Measurements from ENCODE around the gene GALNTL6.
"Not testable (repeated sequence)": the region's sequence is repeated elsewhere in the genome, so short reads cannot be mapped to it uniquely, and the experiment has no call there.

Gene GALNTL6

DNA sequence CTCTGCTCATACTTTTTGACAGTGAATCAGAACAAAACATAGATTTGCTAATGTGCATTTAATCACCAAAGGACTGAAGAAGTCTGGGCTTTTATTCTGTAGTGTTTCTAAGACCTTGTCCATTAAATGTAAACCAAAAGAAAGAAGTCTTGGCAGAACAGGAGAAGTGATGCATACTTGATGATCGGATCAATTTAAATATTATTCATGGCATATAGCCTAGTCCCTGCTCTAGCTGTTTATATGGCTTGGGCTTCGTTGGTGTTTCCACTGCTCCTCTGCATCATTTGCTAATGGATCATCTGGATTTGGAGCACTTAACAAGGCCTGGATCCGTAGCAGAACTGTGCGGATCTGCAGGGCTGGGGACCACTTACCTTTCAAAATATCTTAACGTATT is 566.6 kb downstream of the GALNTL6 start:
- no peak for DNase-seq (ENCODE audit: low read depth in 2 of 2)

DNA sequence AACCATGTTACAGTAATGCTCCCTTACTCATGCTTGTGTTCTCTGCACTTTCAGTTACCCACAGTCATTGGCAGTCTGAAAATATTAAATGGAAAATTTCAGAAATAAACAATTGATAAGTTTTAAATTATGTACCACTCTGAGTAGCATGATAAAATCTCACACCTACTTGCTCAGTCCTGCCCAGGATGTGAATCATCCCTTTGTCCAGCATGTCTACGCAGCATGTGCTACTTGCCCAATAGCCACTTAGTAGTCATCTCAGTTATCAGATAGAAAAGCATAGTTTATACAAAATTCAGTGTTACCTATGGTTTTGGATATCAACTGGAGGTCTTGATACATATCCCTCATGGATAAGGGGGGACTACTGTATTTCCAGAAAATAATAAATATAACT is 577.1 kb downstream of the GALNTL6 start:
- DNase-seq (ENCODE audit: low read depth in 2 of 2) = no peak

DNA sequence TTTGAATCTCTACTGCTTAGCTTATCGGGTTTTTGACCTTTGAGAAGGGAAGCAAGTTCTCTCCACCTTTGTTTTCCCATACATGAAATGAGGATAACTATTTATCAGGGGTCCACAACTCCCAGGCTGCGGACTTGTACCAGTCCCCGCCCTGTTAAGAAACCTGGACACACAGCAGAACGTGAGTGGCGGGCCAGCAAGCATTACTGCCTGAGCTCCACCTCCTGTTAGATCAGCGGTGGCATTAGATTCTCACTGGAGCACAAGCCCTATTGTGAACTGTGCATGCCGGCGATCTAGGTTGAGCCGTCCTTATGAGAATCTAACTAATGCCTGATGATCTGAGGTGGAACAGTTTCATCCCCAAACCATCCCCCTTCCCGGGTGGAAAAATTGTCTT is 579.5 kb downstream of the GALNTL6 start:
- DNase-seq (ENCODE audit: low read depth in 2 of 2) = no peak

DNA sequence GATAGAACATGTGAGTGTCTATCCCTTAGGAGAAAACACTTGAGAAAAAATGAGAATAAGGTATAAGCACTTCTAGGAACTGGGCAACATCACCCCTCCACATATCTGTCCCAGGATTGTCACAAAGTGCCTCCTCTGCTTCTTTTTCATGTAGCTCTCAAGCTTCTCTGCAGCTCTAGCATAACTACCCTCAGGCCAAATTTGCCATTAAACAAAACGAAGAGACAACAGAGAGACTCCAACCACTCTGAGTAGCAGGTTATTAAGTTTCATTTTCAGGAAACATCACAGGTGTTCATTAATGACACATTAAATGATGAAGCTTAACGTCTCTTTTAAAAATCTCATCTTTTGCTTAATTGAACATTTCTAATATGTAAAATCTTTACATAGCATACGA is 580.0 kb downstream of the GALNTL6 start:
- DNase-seq (ENCODE audit: low read depth in 2 of 2) = no peak

DNA sequence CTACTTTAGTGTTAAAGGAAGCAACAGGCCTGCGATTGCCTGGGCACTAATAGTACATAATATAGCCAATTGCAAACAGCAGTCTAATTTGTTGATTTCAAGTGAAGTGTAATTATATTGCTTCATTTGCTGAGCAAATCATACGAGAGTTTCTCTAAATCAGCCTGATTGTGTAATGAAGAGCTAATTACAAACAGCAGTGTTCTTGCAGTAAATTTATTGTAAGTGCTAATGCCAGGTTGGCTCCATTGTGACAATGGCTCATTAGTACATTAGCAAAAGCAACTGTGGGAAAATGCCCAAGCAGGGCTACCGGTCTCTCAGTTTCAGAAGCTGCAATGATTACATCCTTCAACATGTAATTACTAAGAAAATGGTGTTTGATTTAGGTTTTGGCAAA is 591.5 kb downstream of the GALNTL6 start:
- no peak for DNase-seq (ENCODE audit: low read depth in 2 of 2)

DNA sequence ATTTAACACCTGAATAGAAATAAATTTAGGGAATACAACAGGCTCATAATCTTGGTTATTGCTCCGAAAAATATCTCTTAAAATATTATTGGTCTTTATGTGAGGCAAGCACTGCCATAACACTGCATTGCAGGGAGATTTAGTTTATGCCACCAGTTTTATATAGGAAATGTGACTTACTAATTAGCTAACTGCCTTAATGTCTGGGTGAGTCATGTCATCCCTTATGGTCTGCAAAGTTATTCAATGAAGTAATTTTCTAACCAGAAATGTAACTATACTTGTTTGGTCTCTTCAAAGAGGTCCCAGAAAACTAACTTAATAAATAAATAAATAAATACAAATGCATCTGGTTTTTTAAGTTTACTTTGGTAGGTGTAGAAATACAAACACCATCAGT is 597.2 kb downstream of the GALNTL6 start:
- DNase-seq (ENCODE audit: low read depth in 2 of 2) = no peak

DNA sequence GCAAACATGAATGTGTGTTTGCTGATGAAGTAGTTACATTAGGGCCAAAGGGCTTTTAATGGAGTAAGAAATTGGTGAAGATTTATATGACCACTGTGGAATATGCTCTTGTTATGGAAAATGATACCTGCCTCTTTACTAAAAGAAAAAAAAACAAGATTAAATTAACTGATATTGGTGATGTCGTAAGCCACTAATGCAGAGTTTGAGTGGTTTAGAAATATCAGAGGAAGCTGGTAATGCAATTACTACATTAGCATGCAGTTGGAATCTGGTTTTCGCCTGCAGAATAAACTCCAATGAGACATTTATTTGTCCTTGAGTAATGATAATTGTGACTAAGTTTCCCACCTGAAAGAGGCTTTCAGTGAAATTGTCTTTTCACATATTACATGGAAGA is 597.9 kb downstream of the GALNTL6 start:
- no peak for DNase-seq (ENCODE audit: low read depth in 2 of 2)

DNA sequence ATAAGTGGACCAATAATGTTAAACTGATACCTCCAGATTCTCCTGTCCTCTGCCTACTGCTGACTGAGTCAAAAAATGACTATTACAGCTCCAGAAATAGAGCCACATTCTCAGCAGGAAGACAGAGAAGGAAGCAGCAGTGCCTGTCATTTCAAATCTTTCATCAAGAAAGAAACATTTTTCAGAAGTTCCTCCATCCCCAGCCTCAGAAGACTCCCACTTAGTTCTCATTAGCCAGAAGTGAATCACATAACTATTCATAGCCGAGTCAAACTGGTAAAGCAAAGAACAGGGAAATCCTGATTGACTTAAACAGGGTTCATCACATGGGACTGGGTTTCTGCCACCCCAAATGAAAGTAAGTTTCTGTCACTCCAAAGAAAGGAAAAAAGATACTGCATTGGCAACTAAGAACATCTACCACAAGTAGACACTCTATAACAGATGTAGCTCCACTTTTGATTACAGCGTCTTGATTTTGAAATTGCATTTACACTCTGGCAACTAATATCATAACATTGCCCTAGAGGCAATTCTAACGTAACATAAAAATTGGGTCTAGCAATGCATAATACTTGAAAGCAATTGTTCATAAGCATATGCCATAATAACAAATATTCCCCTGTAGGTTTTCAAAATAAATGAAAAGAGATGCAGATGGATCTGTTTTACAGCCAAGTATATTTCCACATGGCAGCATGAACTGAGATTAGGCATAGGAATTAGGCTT is 599.8 kb downstream of the GALNTL6 start:
- DNase-seq (ENCODE audit: low read depth in 2 of 2) = no peak

DNA sequence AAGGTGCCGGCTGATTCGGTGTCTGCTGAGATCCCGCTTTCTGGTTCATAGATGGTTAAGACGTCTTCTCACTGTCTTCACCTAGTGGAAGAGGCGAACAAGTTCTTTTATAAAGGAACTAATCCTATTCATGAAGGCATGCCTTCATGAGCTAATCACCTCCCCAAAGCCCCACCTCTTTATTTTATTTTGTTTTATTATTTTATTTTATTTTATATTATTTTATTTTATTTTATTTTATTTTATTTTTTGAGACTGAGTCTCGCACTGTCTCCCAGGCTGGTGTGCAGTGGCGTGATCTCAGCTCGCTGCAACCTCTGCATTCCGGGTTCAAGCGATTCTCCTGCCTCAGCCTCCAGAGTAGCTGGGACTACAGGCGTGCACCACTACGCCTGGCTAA is 615.8 kb downstream of the GALNTL6 start:
- not testable (repeated sequence) for DNase-seq (ENCODE audit: low read depth in 2 of 2)

DNA sequence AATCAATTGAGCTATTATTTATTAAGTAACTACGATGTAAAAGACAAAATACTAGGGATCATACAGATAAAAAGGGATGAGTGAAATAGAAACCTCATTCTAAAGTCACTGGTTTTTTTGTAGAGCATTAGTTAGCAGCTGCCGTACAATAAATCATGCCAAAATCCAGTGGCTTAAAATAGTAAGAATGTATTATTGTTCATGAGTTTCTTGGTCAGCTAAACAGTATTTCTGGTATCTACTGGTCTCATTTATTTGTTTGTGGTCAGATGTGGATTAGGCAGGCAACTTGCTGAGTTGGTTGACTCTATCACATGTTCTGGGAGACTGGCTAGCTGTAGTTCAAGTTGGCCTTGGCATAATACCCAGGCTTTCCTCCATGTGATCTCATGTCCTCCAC is 667.3 kb downstream of the GALNTL6 start:
- DNase-seq (ENCODE audit: low read depth in 2 of 2) = no peak

DNA sequence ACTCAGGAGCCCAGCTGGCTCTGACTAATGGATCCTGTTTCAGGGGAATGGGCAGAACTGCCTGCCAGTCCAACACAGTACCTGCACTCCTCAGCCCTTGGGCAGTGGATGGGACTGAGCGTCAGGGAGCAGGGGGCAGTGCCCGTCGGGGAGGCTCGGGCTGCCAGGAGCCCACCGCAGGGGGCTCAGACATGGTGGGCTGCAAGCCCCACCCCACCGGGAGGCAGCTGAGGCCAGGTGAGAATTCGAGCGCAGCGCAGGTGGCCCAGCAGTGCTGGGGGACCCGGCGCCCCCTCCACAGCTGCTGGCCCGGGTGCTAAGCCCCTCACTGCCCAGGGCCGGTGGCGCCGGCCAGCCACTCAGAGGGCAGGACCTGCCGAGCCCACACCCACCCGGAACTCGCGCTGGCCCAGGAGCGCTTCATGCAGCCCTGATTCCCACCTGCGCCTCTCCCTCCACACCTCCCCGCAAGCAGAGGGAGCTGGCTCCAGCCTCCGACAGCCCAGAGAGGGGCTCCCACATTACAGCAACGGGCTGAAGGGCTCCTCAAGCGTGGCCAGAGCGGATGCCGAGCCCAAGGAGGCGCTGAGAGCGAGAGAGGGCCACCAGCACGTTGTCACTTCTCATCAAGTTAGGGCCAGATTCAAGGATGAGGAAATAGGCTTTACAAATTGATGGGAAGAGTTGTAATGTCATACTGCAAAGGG is 668.8 kb downstream of the GALNTL6 start:
- DNase-seq (ENCODE audit: low read depth in 2 of 2) = no peak

DNA sequence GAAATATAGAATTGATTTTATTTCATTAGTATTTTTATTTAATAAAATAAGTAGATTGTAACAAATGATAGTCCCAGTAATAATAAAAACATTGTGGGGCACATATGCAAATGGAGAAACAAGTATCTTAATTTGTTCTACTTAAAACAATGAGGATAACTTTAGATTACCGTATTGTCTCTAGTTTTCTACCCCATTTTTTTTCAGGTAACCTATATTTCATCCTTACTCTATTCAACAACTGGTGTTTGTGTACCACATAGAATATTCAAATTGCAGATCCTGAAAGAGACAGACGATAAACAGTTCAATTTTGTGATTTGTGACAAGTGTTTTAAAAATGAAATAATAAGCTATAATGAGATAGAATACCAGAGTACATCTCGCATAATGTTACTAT is 671.8 kb downstream of the GALNTL6 start:
- no peak for DNase-seq (ENCODE audit: low read depth in 2 of 2)

DNA sequence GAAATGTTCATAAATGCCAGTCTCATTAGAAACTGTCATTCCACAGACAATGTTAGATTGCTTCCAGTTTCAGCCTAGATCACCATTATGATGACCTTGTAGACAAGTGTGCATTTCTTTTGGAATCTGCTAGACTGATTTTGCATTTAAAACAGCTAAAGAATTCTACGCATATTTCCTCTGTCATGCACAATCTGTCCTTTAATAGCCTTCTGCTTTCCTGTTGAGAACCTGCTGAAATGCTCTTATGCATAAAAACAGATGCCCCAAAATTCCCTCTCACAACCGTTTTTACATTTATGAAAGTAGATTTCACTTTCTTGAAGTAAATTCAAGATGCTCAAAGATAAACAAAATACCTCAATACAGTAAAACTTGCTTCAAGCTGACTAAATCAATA is 673.3 kb downstream of the GALNTL6 start:
- DNase-seq (ENCODE audit: low read depth in 2 of 2) = no peak

DNA sequence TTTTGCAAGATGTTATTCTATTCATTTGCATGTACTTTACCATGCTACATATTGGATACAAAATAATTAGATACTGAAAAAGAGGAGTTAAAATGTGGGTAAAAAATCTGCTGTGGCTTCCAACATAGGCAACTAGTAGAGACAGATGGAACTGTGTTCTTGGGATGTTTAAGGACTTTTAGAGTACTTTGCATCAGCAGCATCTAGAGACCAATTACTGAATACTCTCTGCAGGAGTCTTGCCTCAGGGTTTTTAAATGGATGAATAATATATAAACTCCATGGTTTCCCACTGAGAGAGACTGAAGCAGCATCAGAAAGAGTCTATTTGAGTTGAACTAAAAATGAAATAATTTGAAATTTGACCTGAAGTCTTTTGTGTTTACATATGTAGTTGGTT is 676.7 kb downstream of the GALNTL6 start:
- DNase-seq (ENCODE audit: low read depth in 2 of 2) = no peak

DNA sequence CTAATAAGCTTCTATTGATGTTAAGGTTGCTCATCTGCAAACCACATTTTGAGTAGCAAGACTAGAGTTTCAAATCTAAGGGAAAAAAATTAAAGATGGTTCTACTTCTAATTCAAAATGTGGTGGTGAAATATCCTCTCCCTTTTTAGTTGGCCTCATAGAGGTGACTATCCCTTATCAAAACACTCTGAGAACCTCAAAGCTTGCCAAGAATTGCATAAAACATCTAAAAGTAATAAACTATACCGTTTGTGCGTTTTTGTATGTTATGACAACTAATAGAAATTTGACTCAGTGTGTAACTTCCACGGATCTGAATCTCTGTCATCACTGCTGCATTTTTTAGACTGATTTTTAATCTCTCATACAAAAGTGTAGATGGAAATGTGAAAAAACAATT is 682.6 kb downstream of the GALNTL6 start:
- no peak for DNase-seq (ENCODE audit: low read depth in 2 of 2)

DNA sequence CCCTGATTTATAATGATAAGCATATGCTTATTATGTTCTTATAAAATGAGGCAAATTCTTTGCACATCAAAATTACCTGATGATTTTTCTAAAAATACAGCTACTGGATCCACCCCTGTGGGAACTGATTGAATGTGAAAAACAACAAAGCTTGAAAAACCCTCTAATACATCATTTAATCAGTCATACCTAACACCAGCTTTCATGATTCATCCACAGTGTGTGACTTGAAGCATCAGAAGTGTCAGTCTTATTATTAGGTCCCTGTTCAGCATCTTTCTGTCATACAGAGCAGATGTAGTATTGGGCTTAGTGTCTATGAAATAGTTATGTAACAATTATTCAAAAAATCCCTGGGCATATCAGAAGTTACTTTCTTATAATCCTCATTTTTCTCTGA is 684.1 kb downstream of the GALNTL6 start:
- no peak for DNase-seq (ENCODE audit: low read depth in 2 of 2)

DNA sequence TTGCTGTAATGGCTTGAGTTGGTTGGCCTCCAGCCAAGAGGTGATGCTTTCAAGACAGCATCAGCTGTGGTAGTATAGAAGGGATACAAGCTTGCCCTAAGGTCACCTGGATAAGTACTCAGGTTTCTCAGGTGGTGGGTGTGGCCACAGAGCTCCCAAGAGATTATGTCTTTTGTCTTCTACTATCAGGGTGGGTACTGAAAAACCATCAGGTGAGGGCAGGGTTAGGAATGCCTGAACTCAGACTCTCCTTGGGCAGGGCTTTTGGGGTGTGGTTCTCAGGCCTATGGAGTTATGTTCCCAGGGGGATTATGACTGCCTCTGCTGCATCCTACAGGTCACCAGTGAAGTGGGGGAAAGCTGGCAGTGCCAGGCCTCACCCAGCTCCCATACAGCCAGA is 700.8 kb downstream of the GALNTL6 start:
- DNase-seq (ENCODE audit: low read depth in 2 of 2) = no peak

DNA sequence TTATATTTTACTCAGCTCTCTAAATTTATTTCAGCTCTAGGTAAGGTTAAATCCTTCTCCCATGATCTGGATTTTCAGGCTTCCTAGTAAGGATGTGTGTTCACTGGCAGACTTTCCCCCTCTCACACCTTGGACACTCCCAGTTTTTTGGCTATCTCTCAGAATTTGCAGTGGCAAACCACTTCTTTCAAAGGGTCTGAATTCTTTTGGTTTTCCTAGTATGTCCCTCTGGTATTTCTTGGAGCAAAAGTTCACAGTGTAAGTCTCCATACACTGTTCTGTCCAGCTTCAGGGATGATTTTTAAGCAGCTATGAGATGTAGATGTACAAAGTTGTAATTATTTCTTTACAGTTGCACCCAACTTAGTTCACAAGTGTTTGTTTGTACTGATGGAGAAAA is 701.6 kb downstream of the GALNTL6 start:
- no peak for DNase-seq (ENCODE audit: low read depth in 2 of 2)

DNA sequence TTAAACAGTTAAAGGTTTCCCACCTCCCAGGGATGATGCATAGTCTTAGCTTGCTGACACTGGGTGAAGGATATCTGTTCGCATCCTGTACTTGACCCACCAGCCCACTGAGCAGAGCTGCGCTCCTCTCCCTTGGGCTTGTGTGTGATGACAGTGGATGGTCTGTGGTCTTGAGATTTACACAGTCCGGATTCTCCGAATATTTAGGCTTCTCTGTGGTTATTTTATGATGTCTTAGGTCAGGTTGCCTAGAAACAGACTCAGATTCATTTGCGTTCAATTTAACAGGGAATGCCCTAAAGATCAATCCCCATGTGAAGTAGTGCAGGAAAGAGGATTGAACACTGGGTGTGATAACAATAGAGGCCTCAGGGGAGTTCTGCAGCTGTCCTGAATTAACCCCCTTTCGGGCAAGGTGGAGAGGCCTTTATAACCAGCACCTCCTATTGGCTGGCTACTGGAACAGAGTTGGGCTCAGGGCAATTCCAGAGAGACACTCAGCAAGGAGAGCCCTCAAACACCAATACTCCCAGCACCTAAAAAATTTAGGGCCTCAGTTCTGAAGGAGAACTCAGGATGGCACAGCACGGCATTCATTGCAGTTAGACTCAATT is 702.2 kb downstream of the GALNTL6 start:
- no peak for DNase-seq (ENCODE audit: low read depth in 2 of 2)

DNA sequence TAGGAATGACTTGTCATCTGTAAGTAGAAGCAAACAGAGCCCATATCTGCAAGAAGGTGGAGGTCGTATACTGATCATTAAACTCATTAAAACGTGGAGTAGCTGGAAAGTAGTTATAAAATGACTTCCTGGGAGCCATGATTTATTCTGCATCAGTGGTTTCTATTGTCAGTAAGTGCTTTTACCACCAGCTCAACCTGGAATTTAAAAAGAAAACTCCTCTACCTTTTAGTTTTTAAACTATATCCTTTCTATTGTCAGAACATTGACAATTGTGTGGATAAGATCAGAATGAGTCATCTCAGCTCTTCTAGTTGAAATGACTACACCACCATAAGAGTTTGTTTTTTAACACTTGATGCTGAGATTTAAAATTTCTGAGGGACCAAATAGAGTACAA is 704.2 kb downstream of the GALNTL6 start:
- DNase-seq (ENCODE audit: low read depth in 2 of 2) = no peak

DNA sequence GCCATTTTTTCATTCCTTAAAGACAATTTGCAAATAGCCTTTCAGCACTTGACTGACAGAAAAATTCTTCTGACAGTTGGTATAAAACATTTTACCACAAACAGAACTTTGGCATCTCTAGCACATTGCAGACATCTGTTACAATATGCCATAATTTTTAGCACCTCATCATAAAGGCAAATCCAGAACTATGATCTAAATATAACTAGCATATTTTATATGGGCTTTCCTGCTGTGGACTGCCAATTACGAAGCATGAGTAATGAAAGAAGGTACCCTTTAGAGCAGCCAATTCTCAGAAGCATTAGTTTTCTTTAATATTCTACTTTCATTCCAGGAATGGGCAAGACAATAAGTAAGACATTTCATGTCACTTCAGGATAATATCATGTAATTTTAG is 708.0 kb downstream of the GALNTL6 start:
- no peak for DNase-seq (ENCODE audit: low read depth in 2 of 2)

DNA sequence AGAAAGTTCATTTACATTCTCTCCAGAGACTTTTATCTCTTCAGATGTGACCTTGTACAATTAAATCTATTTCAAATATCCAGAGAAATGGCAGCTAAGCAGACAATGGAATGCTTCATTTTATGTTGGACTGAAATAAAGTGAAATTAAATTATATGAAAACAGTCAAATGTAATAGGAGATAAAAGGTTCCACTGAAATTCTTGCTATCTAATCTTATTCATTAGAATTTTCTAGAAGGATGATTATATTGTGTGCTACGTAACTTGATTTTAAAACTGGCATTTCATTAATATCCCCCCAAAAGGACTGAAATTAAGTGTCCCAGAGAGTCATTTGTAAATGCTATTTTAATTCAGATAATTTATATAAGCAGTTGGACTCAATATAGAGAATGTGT is 708.5 kb downstream of the GALNTL6 start:
- DNase-seq (ENCODE audit: low read depth in 2 of 2) = no peak

DNA sequence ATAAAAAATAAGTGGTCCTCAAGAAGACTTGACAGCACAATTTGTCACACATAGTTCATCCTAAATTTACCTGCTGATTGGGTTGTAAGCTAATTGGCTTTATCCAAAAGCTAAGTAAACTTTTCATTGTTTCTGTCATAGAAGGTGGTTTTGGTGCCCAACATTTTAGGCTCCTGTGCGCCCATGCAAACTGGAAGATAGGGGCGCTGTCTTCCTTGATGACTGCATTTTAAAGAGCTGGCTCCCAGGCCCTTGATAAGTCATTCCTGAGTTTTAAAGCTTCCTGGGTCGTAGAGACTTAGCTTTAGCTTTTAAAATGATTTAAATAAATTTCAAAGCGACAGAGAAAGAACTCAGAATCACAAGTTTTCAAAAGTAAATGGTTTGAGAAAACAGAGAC is 730.0 kb downstream of the GALNTL6 start:
- DNase-seq (ENCODE audit: low read depth in 2 of 2) = no peak
